M059J (cell line): ENCODE results near the gene FNDC3B. TPM values are rescaled to one million over a fixed set of nuclear protein-coding genes. Genes with fewer than 3 reads are reported as not detected.
A peak's percentile ranks its signal among the peaks of the same experiment; 100 is the strongest.

ENCODE experiments used
- DNase-seq: peaks from one replicate; pipeline ENCODE4 v3.0.0-alpha.2; 2012; ENCODE audit warnings: low read depth
- total RNA-seq: library from RNA; depleted of rRNA; stranded (reverse); fragments of >200 nt; shearing (Covaris generic); gene quantifications from 2 replicates; pipeline ENCODE4 v1.2.3, GENCODE V29; 2014

The FNDC3B gene
- total RNA-seq, 1 experiment from 2014 or later, result 79.0 TPM

- DNase-seq, result no peak
Measured at GRCh38 chr3:172211123-172211522, 171.7 kb downstream of the FNDC3B start.

- peak; percentile 84 for DNase-seq
Measured at GRCh38 chr3:172213200-172213599, 173.8 kb downstream of the FNDC3B start.

GRCh38 chr3:172213904-172214303 is 174.5 kb downstream of the FNDC3B start:
- peak; percentile 29 for DNase-seq

GRCh38 chr3:172216267-172216666 is 176.9 kb downstream of the FNDC3B start:
- DNase-seq, result no peak

GRCh38 chr3:172216911-172217310 is 177.5 kb downstream of the FNDC3B start:
- DNase-seq, result no peak

- peak; percentile 83 for DNase-seq
Measured at GRCh38 chr3:172217877-172218276, 178.5 kb downstream of the FNDC3B start.

GRCh38 chr3:172218350-172219323 is 179.3 kb downstream of the FNDC3B start:
- DNase-seq, result peak; percentile 83

- DNase-seq, result no peak
Measured at GRCh38 chr3:172219750-172220149, 180.4 kb downstream of the FNDC3B start.

- DNase-seq, result peak; percentile 89
Measured at GRCh38 chr3:172221547-172221946, 182.2 kb downstream of the FNDC3B start.

GRCh38 chr3:172222478-172223071 is 183.2 kb downstream of the FNDC3B start:
- no peak for DNase-seq

GRCh38 chr3:172223870-172224269 is 184.5 kb downstream of the FNDC3B start:
- no peak for DNase-seq

- DNase-seq, result no peak
Measured at GRCh38 chr3:172224560-172225214, 185.3 kb downstream of the FNDC3B start.

GRCh38 chr3:172225215-172225707 is 185.9 kb downstream of the FNDC3B start:
- DNase-seq, result no peak

- DNase-seq, result no peak
Measured at GRCh38 chr3:172226831-172227230, 187.5 kb downstream of the FNDC3B start.

- DNase-seq, result no peak
Measured at GRCh38 chr3:172227340-172228035, 188.1 kb downstream of the FNDC3B start.

- no peak for DNase-seq
Measured at GRCh38 chr3:172228036-172228415, 188.6 kb downstream of the FNDC3B start.

GRCh38 chr3:172229462-172229861 is 190.1 kb downstream of the FNDC3B start:
- DNase-seq, result no peak

GRCh38 chr3:172231318-172231901 is 192.0 kb downstream of the FNDC3B start:
- no peak for DNase-seq

- no peak for DNase-seq
Measured at GRCh38 chr3:172232579-172233212, 193.3 kb downstream of the FNDC3B start.

- DNase-seq, result no peak
Measured at GRCh38 chr3:172233474-172234277, 194.3 kb downstream of the FNDC3B start.
